B cell (primary cell): ENCODE measurements around the gene DUSP16. TPM values are rescaled to one million over a fixed set of nuclear protein-coding genes. Genes with fewer than 3 reads are reported as not detected.

Source experiments
- ATAC-seq: fragments of 200-7000 bp; cut with Tn5 transposase; one replicate; pipeline ENCODE4 v1.10.0; 2021; ENCODE audit warnings: low read depth, mild to moderate bottlenecking, moderate number of reproducible peaks, moderate library complexity
- CTCF ChIA-PET: fragments of 350-600 bp; sonication (Branson Sonifier 250); formaldehyde crosslinking; loops from one replicate; lab custom pipeline; 2021; ENCODE audit warnings: antibody characterized with exemption, inconsistent platforms; lab: Charles Lee
- POLR2A ChIA-PET: fragments of 350-600 bp; sonication (Branson Sonifier 250); formaldehyde crosslinking; loops from one replicate; lab custom pipeline; 2021; ENCODE audit warnings: antibody characterized with exemption; lab: Charles Lee
- DNase-seq: peaks from one replicate; pipeline ENCODE4 v3.0.0; 2013
- H2AFZ ChIP-seq: 2 replicates; pipeline ENCODE4 v1.6.1; 2012; ENCODE audit warnings: mild to moderate bottlenecking, low read depth, low read length; ENCODE audit not compliant: insufficient read depth, poor library complexity, severe bottlenecking
- H3K27ac ChIP-seq, 2 donors: 1 replicate in 1 of 2; 2 replicates in 1 of 2; pipeline ENCODE4 v1.5.1; 2012 to 2013; ENCODE audit warnings: low read length in 2 of 2, mild to moderate bottlenecking in 2 of 2, moderate library complexity in 1 of 2
- H3K27me3 ChIP-seq, 4 experiments: fragments of 200-600 bp in 1 of 4; sonication (generic) in 1 of 4; replicated peaks in 1 of 4; 1 replicate in 2 of 4; 2 replicates in 2 of 4; pipeline versions ENCODE4 v1.6.1 to v1.7.0; 2013 to 2016; ENCODE audit warnings: low read length in 3 of 4, mild to moderate bottlenecking in 2 of 4, mixed read lengths in 1 of 4, moderate library complexity in 1 of 4; ENCODE audit not compliant: insufficient read depth in 4 of 4, control insufficient read depth in 3 of 4; ENCODE audit errors: control extremely low read depth in 1 of 4
- H3K36me3 ChIP-seq, 2 experiments: replicated peaks in 1 of 2; 1 replicate in 1 of 2; 2 replicates in 1 of 2; pipeline versions ENCODE4 v1.6.1 to v1.7.1; 2013; ENCODE audit warnings: low read length in 1 of 2; ENCODE audit not compliant: insufficient read depth in 2 of 2, control insufficient read depth in 1 of 2; ENCODE audit errors: control extremely low read depth in 1 of 2, extremely low read depth in 1 of 2
- H3K4me1 ChIP-seq, 2 donors: fragments of 200-600 bp in 1 of 2; sonication (generic) in 1 of 2; 1 replicate in 1 of 2; 2 replicates in 1 of 2; pipeline versions ENCODE4 v1.5.1 to v1.6.1; 2013 to 2017; ENCODE audit warnings: low read length in 2 of 2; ENCODE audit not compliant: control insufficient read depth in 2 of 2, insufficient read depth in 2 of 2
- H3K4me2 ChIP-seq: replicated peaks from 2 replicates; pipeline ENCODE3; 2012; ENCODE audit warnings: mild to moderate bottlenecking, low read depth, low read length; ENCODE audit not compliant: poor library complexity, severe bottlenecking
- H3K4me3 ChIP-seq, 5 experiments: fragments of 200-600 bp in 1 of 5; sonication (generic) in 1 of 5; 1 replicate in 3 of 5; 2 replicates in 2 of 5; pipeline versions ENCODE4 v1.5.1 to v1.7.0; 2011 to 2016; ENCODE audit warnings: low read length in 4 of 5, mild to moderate bottlenecking in 4 of 5, low read depth in 2 of 5, control low read depth in 1 of 5, moderate library complexity in 1 of 5; ENCODE audit not compliant: insufficient read depth in 1 of 5; ENCODE audit errors: control extremely low read depth in 1 of 5, extremely low read depth in 1 of 5
- H3K79me2 ChIP-seq: fragments of 200-600 bp; sonication (generic); one replicate; pipeline ENCODE4 v1.6.0; 2016; ENCODE audit warnings: low read length; ENCODE audit not compliant: control insufficient read depth, insufficient read depth
- H3K9ac ChIP-seq: fragments of 200-600 bp; sonication (generic); 2 replicates; pipeline ENCODE4 v1.6.1; 2017; ENCODE audit warnings: mild to moderate bottlenecking, low read length, moderate library complexity
- H3K9me3 ChIP-seq, 3 donors: one replicate each; pipeline versions ENCODE4 v1.6.1 to v1.7.1; 2013; ENCODE audit warnings: low read length in 2 of 3; ENCODE audit not compliant: control insufficient read depth in 2 of 3, insufficient read depth in 1 of 3; ENCODE audit errors: control extremely low read depth in 1 of 3
- H4K20me1 ChIP-seq: 2 replicates; pipeline ENCODE4 v1.6.0; 2012; ENCODE audit warnings: mild to moderate bottlenecking, low read length; ENCODE audit not compliant: insufficient read depth, control insufficient read depth, poor library complexity, severe bottlenecking
- H3K27ac Mint-ChIP-seq: one replicate; pipeline ENCODE4 v1.8.0; 2021; ENCODE audit warnings: mixed read lengths
- H3K27me3 Mint-ChIP-seq: one replicate; pipeline ENCODE4 v1.8.0; 2021; ENCODE audit warnings: mixed read lengths
- H3K4me1 Mint-ChIP-seq: one replicate; pipeline ENCODE4 v1.8.0; 2021; ENCODE audit warnings: mixed read lengths
- H3K4me3 Mint-ChIP-seq: one replicate; pipeline ENCODE4 v1.8.0; 2021; ENCODE audit warnings: mixed read lengths
- H3K9me3 Mint-ChIP-seq: one replicate; pipeline ENCODE4 v1.8.0; 2022; ENCODE audit warnings: mixed read lengths; ENCODE audit not compliant: insufficient read depth
- EZH2 ChIP-seq: IDR thresholded peaks from 2 replicates; pipeline ENCODE4 v1.6.1; 2012; ENCODE audit warnings: borderline replicate concordance, low read depth, mild to moderate bottlenecking, moderate library complexity, low read length; ENCODE audit not compliant: insufficient read depth, poor library complexity, severe bottlenecking
- WGBS: methylation state at CpG from one replicate; pipeline ENCODE4 v1.1.5; 2013; ENCODE audit warnings: missing lambda C conversion rate; ENCODE audit not compliant: insufficient coverage; 5-methylcytosine and 5-hydroxymethylcytosine counted together
- intact Hi-C: fragments of 100-400 bp; cut with micrococcal nuclease; formaldehyde crosslinking; loops from one replicate; pipeline ENCODE4 v1.10.0; 2022
- polyA plus RNA-seq: library from polyadenylated mRNA; depleted of rRNA; stranded (reverse); fragments of >200 nt; gene quantifications from 2 replicates; pipeline ENCODE4 v1.2.3, GENCODE V29; 2012
- total RNA-seq, 2 donors: library from RNA; stranded (reverse); fragments of 120-200 nt in 1 of 2; gene quantifications; 1 replicate in 1 of 2; 2 replicates in 1 of 2; pipeline versions ENCODE4 v1.2.3 to v1.2.4, GENCODE V29; 2013 to 2022
- TF ChIP-seq, protein P1 (sequence below): fragments of 200-600 bp; IDR thresholded peaks from one replicate; pipeline ENCODE4 v1.8.0; 2022; ENCODE audit warnings: antibody characterized with exemption, mild to moderate bottlenecking

Gene DUSP16
- total and polyA plus RNA-seq, 2 donors (not counting 1 experiment from before 2014, with no cell fraction given): 0.37 to 5.6 TPM

DNA sequence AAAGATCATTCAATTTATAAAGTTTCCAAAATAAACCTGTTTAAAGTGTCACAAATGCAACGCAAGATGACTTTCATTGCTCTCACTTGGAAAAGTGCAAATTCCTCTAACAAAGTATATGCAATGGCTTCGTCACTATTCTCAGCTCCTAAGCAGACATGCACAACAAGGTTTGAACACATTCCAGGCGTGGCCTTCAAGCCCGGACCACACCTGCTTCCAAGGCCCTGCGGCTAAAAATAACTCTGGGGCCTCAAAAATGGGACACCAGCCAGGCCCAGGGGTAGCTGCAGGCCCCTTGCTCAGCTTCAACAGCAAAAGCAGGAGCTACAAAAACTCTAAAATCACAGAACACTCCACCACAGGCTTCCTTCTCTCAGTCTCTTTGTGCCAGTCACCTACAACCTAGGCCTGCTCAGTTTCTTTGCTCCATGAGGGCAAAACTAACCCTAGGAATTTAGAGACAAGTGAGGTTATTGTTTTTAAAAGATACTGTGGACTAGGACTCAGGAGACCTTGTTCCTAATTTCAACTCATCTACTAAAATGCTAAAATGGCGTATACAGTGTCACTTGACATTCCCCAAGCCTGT lies 29.3 kb downstream of the DUSP16 start:
- H2AFZ ChIP-seq: no peak overlapping the region
- H3K9me3 Mint-ChIP-seq: no peaks in the 10 kb centered on the region
- H3K4me3 Mint-ChIP-seq: no peak overlapping the region
- H3K27ac Mint-ChIP-seq: no peak overlapping the region
- no peaks in the 10 kb centered on the region for H3K4me1 ChIP-seq
- H3K9me3 ChIP-seq: no peaks in the 10 kb centered on the region
- ChIA-PET POLR2A (interaction anchor here (0.7 kb wide), 1 partner anchor 90 kb away, joined by 4 read pairs; no protein-coding TSS in a partner anchor), CTCF (no interaction called here)
- 66% methylated on average over 5 of the region's 6 CpGs for WGBS
- no peaks in the 10 kb centered on the region for H3K36me3 ChIP-seq
- no peaks in the 10 kb centered on the region for H4K20me1 ChIP-seq
- H3K79me2 ChIP-seq: no peaks in the 10 kb centered on the region
- TF ChIP-seq, protein P1, sequence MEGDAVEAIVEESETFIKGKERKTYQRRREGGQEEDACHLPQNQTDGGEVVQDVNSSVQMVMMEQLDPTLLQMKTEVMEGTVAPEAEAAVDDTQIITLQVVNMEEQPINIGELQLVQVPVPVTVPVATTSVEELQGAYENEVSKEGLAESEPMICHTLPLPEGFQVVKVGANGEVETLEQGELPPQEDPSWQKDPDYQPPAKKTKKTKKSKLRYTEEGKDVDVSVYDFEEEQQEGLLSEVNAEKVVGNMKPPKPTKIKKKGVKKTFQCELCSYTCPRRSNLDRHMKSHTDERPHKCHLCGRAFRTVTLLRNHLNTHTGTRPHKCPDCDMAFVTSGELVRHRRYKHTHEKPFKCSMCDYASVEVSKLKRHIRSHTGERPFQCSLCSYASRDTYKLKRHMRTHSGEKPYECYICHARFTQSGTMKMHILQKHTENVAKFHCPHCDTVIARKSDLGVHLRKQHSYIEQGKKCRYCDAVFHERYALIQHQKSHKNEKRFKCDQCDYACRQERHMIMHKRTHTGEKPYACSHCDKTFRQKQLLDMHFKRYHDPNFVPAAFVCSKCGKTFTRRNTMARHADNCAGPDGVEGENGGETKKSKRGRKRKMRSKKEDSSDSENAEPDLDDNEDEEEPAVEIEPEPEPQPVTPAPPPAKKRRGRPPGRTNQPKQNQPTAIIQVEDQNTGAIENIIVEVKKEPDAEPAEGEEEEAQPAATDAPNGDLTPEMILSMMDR: no peak
- no peak for TF ChIP-seq EZH2
- H3K9ac ChIP-seq: no peak overlapping the region
- no peak overlapping the region for H3K27ac ChIP-seq
- peaks cover 2% of the 10 kb centered on the region for H3K4me1 Mint-ChIP-seq
- H3K27me3 Mint-ChIP-seq: no peaks in the 10 kb centered on the region
- intact Hi-C loops: no loop called here
- H3K4me3 ChIP-seq: no peak overlapping the region
- DNase-seq (no peak), ATAC-seq (no peak)
- H3K27me3 ChIP-seq: no peaks in the 10 kb centered on the region
- H3K4me2 ChIP-seq: no peak overlapping the region

DNA sequence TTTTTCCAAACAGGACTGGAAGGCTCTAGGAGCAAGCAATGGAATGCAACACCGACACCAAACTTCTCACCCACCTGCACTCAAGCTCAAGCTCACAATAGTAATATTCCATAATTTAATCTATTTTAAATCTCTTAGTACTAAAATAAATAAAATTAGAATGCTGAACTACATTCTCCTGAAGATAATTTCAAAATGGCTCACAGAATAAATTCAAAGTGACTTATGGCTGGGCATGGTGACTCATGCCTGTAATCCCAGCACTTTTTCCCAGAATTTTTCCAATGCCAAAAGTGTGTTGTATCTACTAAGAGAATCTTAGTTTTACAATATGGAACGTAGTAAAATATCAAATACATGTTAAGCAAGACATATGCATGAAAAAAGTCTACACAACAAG lies 31.5 kb downstream of the DUSP16 start:
- no peaks in the 10 kb centered on the region for H3K27me3 ChIP-seq
- no CpG with 5 or more reads among the region's 2 CpGs for WGBS
- no peaks in the 10 kb centered on the region for H3K4me1 ChIP-seq
- no peaks in the 10 kb centered on the region for H3K36me3 ChIP-seq
- H2AFZ ChIP-seq: no peak overlapping the region
- Mint-ChIP-seq H3K4me1 (peaks cover 2% of the 10 kb centered on the region), H3K9me3 (no peaks in the 10 kb centered on the region), H3K27ac (no peak overlapping the region), H3K27me3 (no peaks in the 10 kb centered on the region), H3K4me3 (no peak overlapping the region)
- ChIA-PET CTCF (no interaction called here), POLR2A (no interaction called here)
- no peaks in the 10 kb centered on the region for H3K9me3 ChIP-seq
- H3K4me2 ChIP-seq: no peak overlapping the region
- ATAC-seq (no peak), DNase-seq (no peak)
- H3K79me2 ChIP-seq: no peaks in the 10 kb centered on the region
- TF ChIP-seq EZH2: no peak
- TF ChIP-seq, protein P1: no peak
- no peak overlapping the region for H3K27ac ChIP-seq
- intact Hi-C loops: no loop called here
- no peak overlapping the region for H3K9ac ChIP-seq
- no peak overlapping the region for H3K4me3 ChIP-seq
- H4K20me1 ChIP-seq: no peaks in the 10 kb centered on the region
